Fibroblast of the aortic adventitia (primary cell): ENCODE results near the gene MATCAP1. TPM values are rescaled to one million over a fixed set of nuclear protein-coding genes. Genes with fewer than 3 reads are reported as not detected.
A peak's percentile ranks its signal among the peaks of the same experiment; 100 is the strongest.

Experiments
- DNase-seq: peaks from one replicate; pipeline ENCODE4 v3.0.0-alpha.2; 2010; ENCODE audit warnings: low read depth
- H3K4me3 ChIP-seq: 2 replicates; pipeline ENCODE4 v1.5.1; 2011; ENCODE audit warnings: low read depth, mild to moderate bottlenecking, control low read depth, low read length, moderate library complexity
- total RNA-seq: library from RNA; depleted of rRNA; stranded (reverse); fragments of >200 nt; gene quantifications from 2 replicates; pipeline ENCODE4 v1.2.3, GENCODE V29; 2012; ENCODE audit warnings: low replicate concordance
- TF ChIP-seq, protein P1 (sequence below): IDR thresholded peaks from 2 replicates; pipeline ENCODE4 v1.5.1; 2011; ENCODE audit warnings: mild to moderate bottlenecking, low read length, control low read depth, inconsistent platforms; ENCODE audit not compliant: insufficient read depth

The MATCAP1 gene
- total RNA-seq, 1 donor = 9.9 TPM

GRCh38 chr16:67157106-67157748, 26.5 kb downstream of the MATCAP1 start:
- TF ChIP-seq, protein P1, sequence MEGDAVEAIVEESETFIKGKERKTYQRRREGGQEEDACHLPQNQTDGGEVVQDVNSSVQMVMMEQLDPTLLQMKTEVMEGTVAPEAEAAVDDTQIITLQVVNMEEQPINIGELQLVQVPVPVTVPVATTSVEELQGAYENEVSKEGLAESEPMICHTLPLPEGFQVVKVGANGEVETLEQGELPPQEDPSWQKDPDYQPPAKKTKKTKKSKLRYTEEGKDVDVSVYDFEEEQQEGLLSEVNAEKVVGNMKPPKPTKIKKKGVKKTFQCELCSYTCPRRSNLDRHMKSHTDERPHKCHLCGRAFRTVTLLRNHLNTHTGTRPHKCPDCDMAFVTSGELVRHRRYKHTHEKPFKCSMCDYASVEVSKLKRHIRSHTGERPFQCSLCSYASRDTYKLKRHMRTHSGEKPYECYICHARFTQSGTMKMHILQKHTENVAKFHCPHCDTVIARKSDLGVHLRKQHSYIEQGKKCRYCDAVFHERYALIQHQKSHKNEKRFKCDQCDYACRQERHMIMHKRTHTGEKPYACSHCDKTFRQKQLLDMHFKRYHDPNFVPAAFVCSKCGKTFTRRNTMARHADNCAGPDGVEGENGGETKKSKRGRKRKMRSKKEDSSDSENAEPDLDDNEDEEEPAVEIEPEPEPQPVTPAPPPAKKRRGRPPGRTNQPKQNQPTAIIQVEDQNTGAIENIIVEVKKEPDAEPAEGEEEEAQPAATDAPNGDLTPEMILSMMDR = no peak
- no peak for DNase-seq
- H3K4me3 ChIP-seq = no peak overlapping the region

DNA sequence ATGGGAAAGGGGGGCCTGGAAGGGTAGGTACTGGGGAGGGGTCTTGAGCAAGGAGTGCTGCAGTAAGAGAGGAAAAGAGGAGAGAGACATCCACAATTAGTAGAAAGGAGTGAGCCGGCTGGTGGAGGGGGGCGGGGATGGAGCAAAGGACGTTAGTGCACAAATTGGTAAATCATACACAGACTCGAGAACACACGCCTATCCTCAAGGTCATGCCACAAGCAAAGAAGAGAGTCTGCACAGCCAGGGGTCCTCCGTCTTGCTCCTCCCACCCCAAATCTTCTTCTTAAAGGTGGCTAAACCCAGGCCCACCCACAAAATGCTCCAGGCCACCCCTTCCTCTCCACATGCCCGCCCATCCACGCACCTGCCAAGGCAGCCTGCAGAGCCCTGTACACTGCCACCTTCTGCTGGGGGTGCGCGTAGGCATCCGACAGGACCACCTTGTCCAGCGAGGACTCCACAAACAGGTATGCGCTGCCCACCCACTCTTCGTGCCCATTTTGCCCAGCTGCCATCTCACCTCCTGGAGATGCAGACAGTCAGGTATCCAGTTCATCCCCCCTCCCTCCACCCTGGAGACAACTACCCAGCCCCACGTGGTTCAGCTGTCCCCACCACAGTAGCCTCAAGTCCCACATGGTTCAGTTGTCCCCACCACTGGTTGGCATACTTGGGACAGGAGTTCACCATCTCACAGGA, 27.5 kb downstream of the MATCAP1 start:
- TF ChIP-seq, protein P1 = no peak
- H3K4me3 ChIP-seq = no peak overlapping the region
- DNase-seq = no peak

GRCh38 chr16:67155295-67156142, 28.2 kb downstream of the MATCAP1 start:
- TF ChIP-seq, protein P1 = peak; percentile 67
- peak; percentile 73 for DNase-seq
- H3K4me3 ChIP-seq = no peak overlapping the region

- H3K4me3 ChIP-seq = no peak overlapping the region
- TF ChIP-seq, protein P1 = no peak
- no peak for DNase-seq
These were observed 29.0 kb downstream of the MATCAP1 start for GRCh38 chr16:67154578-67155294.

GRCh38 chr16:67151431-67152097, 32.2 kb downstream of the MATCAP1 start:
- no peak for DNase-seq

More at GRCh38 chr16:67151431-67152097, 32.2 kb downstream of the MATCAP1 start:
- TF ChIP-seq, protein P1 = no peak
- peak overlapping the region; percentile 73 for H3K4me3 ChIP-seq
